ENCODE data around the gene CLCN1. TPM values are rescaled to one million over a fixed set of nuclear protein-coding genes. Genes with fewer than 3 reads are reported as not detected.

CLCN1 gene
- total RNA-seq, 1 experiment from 2014 or later, result 0.07 TPM

- no peak for DNase-seq (ENCODE audit: extremely low read depth, low read depth)
Measured at GRCh38 chr7:143361552-143362130, 45.7 kb downstream of the CLCN1 start.

- no peak for DNase-seq (ENCODE audit: extremely low read depth, low read depth)
Measured at GRCh38 chr7:143362131-143363015, 46.5 kb downstream of the CLCN1 start, which contains the start of gene FAM131B. TSS of gene FAM131B (minus strand) at chr7:143362713. CDS start at chr7:143362603, 110 bp downstream.

- no peak for DNase-seq (ENCODE audit: extremely low read depth, low read depth)
Measured at GRCh38 chr7:143363016-143363937, 47.4 kb downstream of the CLCN1 start.

GRCh38 chr7:143367972-143368371 is 52.1 kb downstream of the CLCN1 start:
- no peak for DNase-seq (ENCODE audit: extremely low read depth, low read depth)

- DNase-seq (ENCODE audit: extremely low read depth, low read depth), result no peak
Measured at GRCh38 chr7:143368387-143368786, 52.5 kb downstream of the CLCN1 start.

- DNase-seq (ENCODE audit: extremely low read depth, low read depth), result no peak
Measured at GRCh38 chr7:143369678-143370651, 54.1 kb downstream of the CLCN1 start.

- DNase-seq (ENCODE audit: extremely low read depth, low read depth), result peak; percentile 57
Measured at GRCh38 chr7:143372070-143372469, 56.2 kb downstream of the CLCN1 start.

- no peak for DNase-seq (ENCODE audit: extremely low read depth, low read depth)
Measured at GRCh38 chr7:143373255-143373794, 57.4 kb downstream of the CLCN1 start.

GRCh38 chr7:143374561-143374960 is 58.6 kb downstream of the CLCN1 start:
- no peak for DNase-seq (ENCODE audit: extremely low read depth, low read depth)

- no peak for DNase-seq (ENCODE audit: extremely low read depth, low read depth)
Measured at GRCh38 chr7:143375298-143376034, 59.6 kb downstream of the CLCN1 start.

- DNase-seq (ENCODE audit: extremely low read depth, low read depth), result no peak
Measured at GRCh38 chr7:143376396-143376795, 60.5 kb downstream of the CLCN1 start.

- no peak for DNase-seq (ENCODE audit: extremely low read depth, low read depth)
Measured at GRCh38 chr7:143379611-143380259, 63.8 kb downstream of the CLCN1 start.

GRCh38 chr7:143380260-143380645 is 64.3 kb downstream of the CLCN1 start:
- peak; percentile 76 for DNase-seq (ENCODE audit: extremely low read depth, low read depth)

- DNase-seq (ENCODE audit: extremely low read depth, low read depth), result peak; percentile 89
Measured at GRCh38 chr7:143380646-143381426, 64.9 kb downstream of the CLCN1 start, which contains the start of gene ZYX. TSS of gene ZYX (plus strand) at chr7:143381345. CDS start at chr7:143381572, 227 bp downstream.

GRCh38 chr7:143381427-143382125 is 65.7 kb downstream of the CLCN1 start:
- DNase-seq (ENCODE audit: extremely low read depth, low read depth), result peak; percentile 33

- DNase-seq (ENCODE audit: extremely low read depth, low read depth), result no peak
Measured at GRCh38 chr7:143382126-143382790, 66.3 kb downstream of the CLCN1 start.
